ENCODE measurements around the gene PDS5B. TPM values are rescaled to one million over a fixed set of nuclear protein-coding genes. Genes with fewer than 3 reads are reported as not detected.

PDS5B gene
- total RNA-seq, 1 experiment from 2014 or later, result 44.3 TPM

DNA sequence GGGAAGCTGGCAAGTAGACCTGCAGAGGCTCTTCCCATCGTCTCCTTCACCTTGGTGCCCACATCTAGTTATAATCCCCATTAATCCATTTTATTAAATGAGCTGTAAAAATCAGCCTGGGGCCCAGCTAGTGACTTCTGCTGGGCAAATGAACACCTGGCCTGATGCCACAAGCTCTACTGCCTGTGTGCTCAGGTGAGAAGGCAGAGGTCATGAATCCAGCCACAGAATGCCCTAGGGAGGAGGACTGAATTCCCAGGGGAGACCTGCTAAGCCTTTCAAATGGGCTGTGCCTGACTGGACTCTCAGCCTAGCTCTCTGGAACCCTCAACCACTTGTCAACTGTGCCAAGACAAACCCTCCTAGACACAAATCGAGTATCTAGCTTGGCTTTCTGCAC, 74.0 kb downstream of the PDS5B start (continued):
- TF ChIP-seq TEAD4 (CRISPR knock-in tag; IDR thresholded peaks at IDR 0.05), result no peak
- TF ChIP-seq, protein P1, sequence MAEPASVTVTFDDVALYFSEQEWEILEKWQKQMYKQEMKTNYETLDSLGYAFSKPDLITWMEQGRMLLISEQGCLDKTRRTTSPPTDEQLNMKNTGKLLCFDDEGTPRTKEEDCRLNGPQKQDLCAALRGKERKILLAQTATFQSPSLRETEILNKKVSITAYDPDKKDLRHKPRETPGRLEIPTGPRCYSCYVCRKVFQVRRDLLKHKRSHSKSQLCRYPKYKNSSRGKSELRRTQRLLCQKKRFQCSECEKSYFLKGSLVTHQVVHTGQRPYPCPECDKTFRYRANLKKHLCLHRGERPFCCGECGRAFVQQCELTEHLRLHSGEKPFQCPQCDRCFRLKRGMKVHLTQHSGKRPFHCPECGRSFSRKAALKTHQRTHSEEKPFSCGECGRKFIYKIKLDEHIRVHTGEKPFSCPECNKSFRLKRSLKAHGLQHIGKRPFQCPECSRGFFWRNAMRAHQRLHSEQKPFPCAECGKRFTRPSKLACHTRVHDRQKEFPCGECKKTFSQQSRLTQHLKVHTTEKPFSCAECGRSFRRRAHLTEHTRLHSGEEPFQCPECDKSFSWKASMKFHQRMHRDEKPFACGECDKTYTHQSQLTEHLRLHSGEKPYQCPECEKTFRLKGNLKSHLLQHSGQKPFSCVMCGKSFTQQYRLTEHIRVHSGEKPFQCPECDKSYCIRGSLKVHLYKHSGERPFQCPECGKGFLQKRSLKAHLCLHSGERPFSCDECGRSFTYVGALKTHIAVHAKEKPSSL (CRISPR knock-in tag; conservative IDR thresholded peaks at IDR 0.05), result no peak
- no peak for TF ChIP-seq ZNF232 (CRISPR knock-in tag; IDR thresholded peaks at IDR 0.05)
- no peak for TF ChIP-seq FOXK1 (CRISPR knock-in tag; IDR thresholded peaks at IDR 0.05)
- TF ChIP-seq, protein P2, sequence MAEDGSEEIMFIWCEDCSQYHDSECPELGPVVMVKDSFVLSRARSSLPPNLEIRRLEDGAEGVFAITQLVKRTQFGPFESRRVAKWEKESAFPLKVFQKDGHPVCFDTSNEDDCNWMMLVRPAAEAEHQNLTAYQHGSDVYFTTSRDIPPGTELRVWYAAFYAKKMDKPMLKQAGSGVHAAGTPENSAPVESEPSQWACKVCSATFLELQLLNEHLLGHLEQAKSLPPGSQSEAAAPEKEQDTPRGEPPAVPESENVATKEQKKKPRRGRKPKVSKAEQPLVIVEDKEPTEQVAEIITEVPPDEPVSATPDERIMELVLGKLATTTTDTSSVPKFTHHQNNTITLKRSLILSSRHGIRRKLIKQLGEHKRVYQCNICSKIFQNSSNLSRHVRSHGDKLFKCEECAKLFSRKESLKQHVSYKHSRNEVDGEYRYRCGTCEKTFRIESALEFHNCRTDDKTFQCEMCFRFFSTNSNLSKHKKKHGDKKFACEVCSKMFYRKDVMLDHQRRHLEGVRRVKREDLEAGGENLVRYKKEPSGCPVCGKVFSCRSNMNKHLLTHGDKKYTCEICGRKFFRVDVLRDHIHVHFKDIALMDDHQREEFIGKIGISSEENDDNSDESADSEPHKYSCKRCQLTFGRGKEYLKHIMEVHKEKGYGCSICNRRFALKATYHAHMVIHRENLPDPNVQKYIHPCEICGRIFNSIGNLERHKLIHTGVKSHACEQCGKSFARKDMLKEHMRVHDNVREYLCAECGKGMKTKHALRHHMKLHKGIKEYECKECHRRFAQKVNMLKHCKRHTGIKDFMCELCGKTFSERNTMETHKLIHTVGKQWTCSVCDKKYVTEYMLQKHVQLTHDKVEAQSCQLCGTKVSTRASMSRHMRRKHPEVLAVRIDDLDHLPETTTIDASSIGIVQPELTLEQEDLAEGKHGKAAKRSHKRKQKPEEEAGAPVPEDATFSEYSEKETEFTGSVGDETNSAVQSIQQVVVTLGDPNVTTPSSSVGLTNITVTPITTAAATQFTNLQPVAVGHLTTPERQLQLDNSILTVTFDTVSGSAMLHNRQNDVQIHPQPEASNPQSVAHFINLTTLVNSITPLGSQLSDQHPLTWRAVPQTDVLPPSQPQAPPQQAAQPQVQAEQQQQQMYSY (CRISPR knock-in tag; IDR thresholded peaks at IDR 0.05), result no peak

DNA sequence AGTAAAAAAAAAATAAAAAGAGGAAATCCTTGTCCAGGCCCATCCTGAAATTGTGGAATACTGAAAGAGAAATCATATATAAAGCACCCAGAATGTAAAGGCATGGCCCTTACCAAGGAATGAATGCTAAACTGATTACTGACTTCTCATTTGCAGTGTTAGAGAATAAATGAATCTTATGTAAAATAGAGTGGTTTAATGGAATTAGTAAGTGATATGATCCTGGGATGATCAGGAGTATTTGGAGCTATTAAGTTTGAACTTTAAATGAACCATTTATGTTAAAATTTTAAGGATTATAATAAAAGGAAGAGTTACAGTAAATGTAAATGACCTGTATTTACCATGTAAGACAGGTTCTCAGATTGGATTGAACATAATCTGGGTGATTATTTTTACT, 75.4 kb downstream of the PDS5B start:
- DNase-seq (ENCODE audit: low spot score) (no peak), ATAC-seq (no peak)
- Mint-ChIP-seq H3K36me3 (peaks cover 11% of the 10 kb centered on the region), H3K27me3 (ENCODE audit: low read depth) (no peaks in the 10 kb centered on the region), H3K4me3 (no peak overlapping the region), H3K9me3 (peaks cover 9% of the 10 kb centered on the region), H3K4me1 (no peaks in the 10 kb centered on the region), H3K27ac (no peak overlapping the region)
- ChIA-PET POLR2A (no interaction called here), CTCF (interaction anchor here (0.6 to 2.2 kb wide), 3 partner anchors 8 to 248 kb away, joined by 3 to 10 read pairs (median 3); partner anchors contain the start of gene PDS5B)
- TF ChIP-seq CBFB (CRISPR knock-in tag; IDR thresholded peaks at IDR 0.05; ENCODE audit: low read depth) (no peak), TCF7 (CRISPR knock-in tag; IDR thresholded peaks at IDR 0.05; ENCODE audit: low read depth) (no peak), CREM (CRISPR knock-in tag; IDR thresholded peaks at IDR 0.05) (no peak), NFYB (CRISPR knock-in tag; conservative IDR thresholded peaks at IDR 0.05; ENCODE audit: low read depth) (no peak)
- TF ChIP-seq, protein P3, sequence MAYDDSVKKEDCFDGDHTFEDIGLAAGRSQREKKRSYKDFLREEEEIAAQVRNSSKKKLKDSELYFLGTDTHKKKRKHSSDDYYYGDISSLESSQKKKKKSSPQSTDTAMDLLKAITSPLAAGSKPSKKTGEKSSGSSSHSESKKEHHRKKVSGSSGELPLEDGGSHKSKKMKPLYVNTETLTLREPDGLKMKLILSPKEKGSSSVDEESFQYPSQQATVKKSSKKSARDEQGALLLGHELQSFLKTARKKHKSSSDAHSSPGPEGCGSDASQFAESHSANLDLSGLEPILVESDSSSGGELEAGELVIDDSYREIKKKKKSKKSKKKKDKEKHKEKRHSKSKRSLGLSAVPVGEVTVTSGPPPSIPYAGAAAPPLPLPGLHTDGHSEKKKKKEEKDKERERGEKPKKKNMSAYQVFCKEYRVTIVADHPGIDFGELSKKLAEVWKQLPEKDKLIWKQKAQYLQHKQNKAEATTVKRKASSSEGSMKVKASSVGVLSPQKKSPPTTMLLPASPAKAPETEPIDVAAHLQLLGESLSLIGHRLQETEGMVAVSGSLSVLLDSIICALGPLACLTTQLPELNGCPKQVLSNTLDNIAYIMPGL (CRISPR knock-in tag; IDR thresholded peaks at IDR 0.05), result no peak
- TF ChIP-seq, protein P4, sequence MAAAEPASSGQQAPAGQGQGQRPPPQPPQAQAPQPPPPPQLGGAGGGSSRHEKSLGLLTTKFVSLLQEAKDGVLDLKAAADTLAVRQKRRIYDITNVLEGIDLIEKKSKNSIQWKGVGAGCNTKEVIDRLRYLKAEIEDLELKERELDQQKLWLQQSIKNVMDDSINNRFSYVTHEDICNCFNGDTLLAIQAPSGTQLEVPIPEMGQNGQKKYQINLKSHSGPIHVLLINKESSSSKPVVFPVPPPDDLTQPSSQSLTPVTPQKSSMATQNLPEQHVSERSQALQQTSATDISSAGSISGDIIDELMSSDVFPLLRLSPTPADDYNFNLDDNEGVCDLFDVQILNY (CRISPR knock-in tag; IDR thresholded peaks at IDR 0.05), result no peak

DNA sequence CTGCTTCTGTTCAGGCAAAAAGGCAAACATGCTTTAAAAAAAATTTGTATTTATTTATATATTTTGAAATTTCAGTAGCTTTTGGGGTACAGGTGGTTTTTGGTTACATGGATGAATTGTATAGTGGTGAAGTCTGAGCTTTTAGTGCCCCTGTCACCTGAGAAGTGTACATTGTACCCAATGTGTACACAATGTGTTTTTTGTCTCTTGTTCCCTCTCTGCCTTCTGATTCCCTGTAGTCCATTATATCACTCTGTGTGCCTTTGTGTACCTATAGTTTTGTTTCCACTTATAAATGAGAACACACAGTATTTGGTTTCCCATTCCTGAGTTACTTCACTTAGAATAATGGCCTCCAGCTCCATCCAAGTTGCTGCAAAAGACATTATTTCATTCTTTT, 77.4 kb downstream of the PDS5B start:
- ATAC-seq (no peak), DNase-seq (ENCODE audit: low spot score) (no peak)
- no peaks in the 10 kb centered on the region for H3K27me3 Mint-ChIP-seq (ENCODE audit: low read depth)
- POLR2A ChIA-PET, result no interaction called here
- CTCF ChIA-PET, result interaction anchor here (2.0 kb wide), 1 partner anchor 13 kb away, joined by 7 read pairs; no protein-coding TSS in a partner anchor
- H3K27ac Mint-ChIP-seq, result no peak overlapping the region
- no peak overlapping the region for H3K4me3 Mint-ChIP-seq
- H3K9me3 Mint-ChIP-seq, result no peaks in the 10 kb centered on the region
- H3K36me3 Mint-ChIP-seq, result 0 out of 2 replicates have a peak, but pooled peaks cover 2% of the 10 kb centered on the region
- H3K4me1 Mint-ChIP-seq, result no peaks in the 10 kb centered on the region
- no peak for TF ChIP-seq GABPB1 (CRISPR knock-in tag; IDR thresholded peaks at IDR 0.05)
- TF ChIP-seq, protein P5, sequence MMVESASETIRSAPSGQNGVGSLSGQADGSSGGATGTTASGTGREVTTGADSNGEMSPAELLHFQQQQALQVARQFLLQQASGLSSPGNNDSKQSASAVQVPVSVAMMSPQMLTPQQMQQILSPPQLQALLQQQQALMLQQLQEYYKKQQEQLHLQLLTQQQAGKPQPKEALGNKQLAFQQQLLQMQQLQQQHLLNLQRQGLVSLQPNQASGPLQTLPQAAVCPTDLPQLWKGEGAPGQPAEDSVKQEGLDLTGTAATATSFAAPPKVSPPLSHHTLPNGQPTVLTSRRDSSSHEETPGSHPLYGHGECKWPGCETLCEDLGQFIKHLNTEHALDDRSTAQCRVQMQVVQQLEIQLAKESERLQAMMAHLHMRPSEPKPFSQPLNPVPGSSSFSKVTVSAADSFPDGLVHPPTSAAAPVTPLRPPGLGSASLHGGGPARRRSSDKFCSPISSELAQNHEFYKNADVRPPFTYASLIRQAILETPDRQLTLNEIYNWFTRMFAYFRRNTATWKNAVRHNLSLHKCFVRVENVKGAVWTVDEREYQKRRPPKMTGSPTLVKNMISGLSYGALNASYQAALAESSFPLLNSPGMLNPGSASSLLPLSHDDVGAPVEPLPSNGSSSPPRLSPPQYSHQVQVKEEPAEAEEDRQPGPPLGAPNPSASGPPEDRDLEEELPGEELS (CRISPR knock-in tag; IDR thresholded peaks at IDR 0.05), result no peak
- no peak for TF ChIP-seq CREM (CRISPR knock-in tag; IDR thresholded peaks at IDR 0.05)
- no peak for TF ChIP-seq NR3C1 (CRISPR knock-in tag; conservative IDR thresholded peaks at IDR 0.05; ENCODE audit: low read depth)
- TF ChIP-seq IRF2 (CRISPR knock-in tag; IDR thresholded peaks at IDR 0.05; ENCODE audit: borderline replicate concordance, low read depth), result no peak
- no peak for TF ChIP-seq HMGA2 (CRISPR knock-in tag; IDR thresholded peaks at IDR 0.05)
- TF ChIP-seq, protein P6, sequence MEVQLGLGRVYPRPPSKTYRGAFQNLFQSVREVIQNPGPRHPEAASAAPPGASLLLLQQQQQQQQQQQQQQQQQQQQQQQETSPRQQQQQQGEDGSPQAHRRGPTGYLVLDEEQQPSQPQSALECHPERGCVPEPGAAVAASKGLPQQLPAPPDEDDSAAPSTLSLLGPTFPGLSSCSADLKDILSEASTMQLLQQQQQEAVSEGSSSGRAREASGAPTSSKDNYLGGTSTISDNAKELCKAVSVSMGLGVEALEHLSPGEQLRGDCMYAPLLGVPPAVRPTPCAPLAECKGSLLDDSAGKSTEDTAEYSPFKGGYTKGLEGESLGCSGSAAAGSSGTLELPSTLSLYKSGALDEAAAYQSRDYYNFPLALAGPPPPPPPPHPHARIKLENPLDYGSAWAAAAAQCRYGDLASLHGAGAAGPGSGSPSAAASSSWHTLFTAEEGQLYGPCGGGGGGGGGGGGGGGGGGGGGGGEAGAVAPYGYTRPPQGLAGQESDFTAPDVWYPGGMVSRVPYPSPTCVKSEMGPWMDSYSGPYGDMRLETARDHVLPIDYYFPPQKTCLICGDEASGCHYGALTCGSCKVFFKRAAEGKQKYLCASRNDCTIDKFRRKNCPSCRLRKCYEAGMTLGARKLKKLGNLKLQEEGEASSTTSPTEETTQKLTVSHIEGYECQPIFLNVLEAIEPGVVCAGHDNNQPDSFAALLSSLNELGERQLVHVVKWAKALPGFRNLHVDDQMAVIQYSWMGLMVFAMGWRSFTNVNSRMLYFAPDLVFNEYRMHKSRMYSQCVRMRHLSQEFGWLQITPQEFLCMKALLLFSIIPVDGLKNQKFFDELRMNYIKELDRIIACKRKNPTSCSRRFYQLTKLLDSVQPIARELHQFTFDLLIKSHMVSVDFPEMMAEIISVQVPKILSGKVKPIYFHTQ (CRISPR knock-in tag; IDR thresholded peaks at IDR 0.05), result no peak
- TF ChIP-seq, protein P4 (CRISPR knock-in tag; IDR thresholded peaks at IDR 0.05), result no peak
- no peak for TF ChIP-seq GRHL2 (CRISPR knock-in tag; IDR thresholded peaks at IDR 0.05; ENCODE audit: insufficient replicate concordance, severe bottlenecking)
- no peak for TF ChIP-seq TEAD1 (CRISPR knock-in tag; IDR thresholded peaks at IDR 0.05)
